Esophagus muscularis mucosa (tissue), 3 donors: ENCODE measurements around the gene PPP2R5C.

ENCODE experiments used
- CTCF ChIP-seq, 3 experiments: fragments of 200-600 bp in 2 of 3; fragments of 450-650 bp in 1 of 3; sonication (generic) in 2 of 3; IDR thresholded peaks; one replicate each; pipeline ENCODE4 v1.5.1; 2017 to 2019; ENCODE audit warnings: antibody characterized with exemption in 3 of 3, mild to moderate bottlenecking in 2 of 3, moderate library complexity in 1 of 3
- POLR2A ChIP-seq: fragments of 450-650 bp; IDR thresholded peaks from one replicate; pipeline ENCODE4 v1.6.1; 2017; ENCODE audit warnings: antibody characterized with exemption, moderate library complexity, mild to moderate bottlenecking, low read depth

GRCh38 chr14:101915871-101916815, 154.6 kb downstream of the PPP2R5C start:
- TF ChIP-seq CTCF (IDR thresholded peaks at IDR 0.05) (no peak), POLR2A (no peak)
